Hematopoietic multipotent progenitor cell treated with erythropoietin and hydrocortisone succinate and interleukin-3 and kit ligand, for 4 days (in vitro differentiated cells): Measurements from ENCODE around the gene RANBP3.
A peak's percentile ranks its signal among the peaks of the same experiment; 100 is the strongest.
"Not testable (repeated sequence)": the region's sequence is repeated elsewhere in the genome, so short reads cannot be mapped to it uniquely, and the experiment has no call there.

Experiments
- DNase-seq: peaks from one replicate; pipeline ENCODE4 v3.0.0-alpha.2; 2015

The RANBP3 gene

DNA sequence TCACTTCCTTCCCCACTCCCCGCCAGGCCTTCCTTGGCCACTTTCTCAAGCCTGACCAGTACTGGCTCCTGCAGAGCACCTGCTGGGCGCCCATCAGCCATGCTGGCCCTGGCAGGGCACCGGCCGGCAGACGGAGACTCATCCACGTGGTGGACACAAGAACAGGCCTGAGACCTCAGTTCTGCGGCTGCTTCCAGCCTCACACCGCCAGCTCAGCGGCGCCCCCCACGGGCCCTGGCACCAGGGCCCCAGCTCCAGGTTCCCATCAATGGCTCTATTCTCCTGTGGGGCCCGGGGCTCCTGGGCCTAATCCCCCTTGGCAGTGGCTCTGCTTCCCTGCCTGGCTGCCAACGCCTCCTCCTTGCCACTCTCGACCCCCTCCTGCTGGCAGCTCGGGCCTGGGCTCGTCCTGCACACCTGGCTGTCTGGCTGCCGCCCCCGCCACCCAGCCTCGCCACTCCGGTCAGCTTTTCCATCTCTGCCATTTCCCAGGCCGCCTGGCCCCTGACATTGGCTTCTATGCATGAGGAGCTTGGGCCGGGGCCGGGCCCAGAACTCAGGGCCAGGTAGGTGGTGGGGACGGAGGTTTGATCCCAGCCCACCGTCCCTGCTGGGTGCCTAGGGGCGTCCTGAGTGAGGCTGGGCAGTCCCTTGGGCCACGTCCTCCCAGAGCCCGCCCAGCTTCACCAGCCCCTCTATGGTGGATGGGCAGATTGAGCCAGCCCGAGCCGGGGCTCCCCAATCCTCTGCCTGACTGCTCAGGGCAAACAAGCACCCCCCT, 80.6 kb downstream of the RANBP3 start:
- no peak for DNase-seq

DNA sequence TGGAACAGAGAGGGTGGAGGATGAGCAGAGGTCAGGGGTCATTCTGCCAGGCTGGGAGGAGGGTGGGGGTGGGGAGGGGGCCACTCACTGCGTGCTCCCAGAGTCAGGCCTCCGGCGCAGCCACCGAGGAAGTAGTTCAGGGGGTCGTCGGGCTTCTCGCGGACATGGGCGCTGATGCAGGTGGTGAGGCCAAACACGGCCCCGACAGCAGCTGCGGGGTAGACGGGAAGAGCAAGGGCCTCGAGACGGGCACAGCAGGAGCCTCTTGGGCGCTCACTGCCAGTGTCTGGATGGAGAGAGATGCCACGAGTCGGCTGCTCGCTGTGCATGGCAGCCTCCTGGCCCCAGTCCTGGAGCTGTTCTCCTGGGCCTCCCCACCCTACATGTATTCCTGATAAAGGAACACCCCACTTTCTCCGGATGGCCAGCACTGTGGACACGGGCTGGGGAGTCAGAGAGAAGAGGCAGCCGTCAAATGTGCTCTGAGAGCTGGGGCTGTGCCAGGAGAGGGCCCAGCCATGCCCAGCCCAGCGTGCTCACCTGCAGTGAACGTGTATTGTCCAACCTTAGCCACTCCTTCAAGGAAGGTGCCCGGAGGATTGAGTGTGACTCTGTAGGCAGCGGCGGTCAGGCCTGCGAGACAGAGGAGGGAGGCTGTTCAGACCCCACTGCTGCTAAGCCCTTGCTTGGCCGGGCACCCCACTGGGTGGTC, 81.4 kb downstream of the RANBP3 start:
- DNase-seq = no peak

DNA sequence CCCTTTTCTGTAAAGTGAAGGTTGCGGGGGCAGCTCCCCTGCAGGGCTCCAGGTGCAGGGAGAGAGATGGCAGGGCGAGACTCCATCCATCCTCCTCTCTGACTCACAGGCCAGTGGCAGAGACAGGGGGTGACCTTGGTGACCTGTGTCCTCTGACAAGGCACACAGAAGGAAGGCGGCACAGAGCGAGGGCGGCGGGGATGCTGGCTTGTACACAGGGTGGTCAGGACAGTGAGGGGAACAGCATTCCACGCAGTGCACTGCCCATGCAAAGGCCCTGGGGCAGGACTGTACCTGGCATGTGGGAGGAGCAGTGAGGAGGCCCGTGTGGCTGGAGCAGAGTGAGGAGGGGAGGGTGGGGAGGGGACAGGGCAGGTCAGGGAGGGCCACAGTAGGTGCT, 82.0 kb downstream of the RANBP3 start:
- DNase-seq = no peak

- DNase-seq = no peak
These were observed 82.5 kb downstream of the RANBP3 start for GRCh38 chr19:5895409-5895808.

DNA sequence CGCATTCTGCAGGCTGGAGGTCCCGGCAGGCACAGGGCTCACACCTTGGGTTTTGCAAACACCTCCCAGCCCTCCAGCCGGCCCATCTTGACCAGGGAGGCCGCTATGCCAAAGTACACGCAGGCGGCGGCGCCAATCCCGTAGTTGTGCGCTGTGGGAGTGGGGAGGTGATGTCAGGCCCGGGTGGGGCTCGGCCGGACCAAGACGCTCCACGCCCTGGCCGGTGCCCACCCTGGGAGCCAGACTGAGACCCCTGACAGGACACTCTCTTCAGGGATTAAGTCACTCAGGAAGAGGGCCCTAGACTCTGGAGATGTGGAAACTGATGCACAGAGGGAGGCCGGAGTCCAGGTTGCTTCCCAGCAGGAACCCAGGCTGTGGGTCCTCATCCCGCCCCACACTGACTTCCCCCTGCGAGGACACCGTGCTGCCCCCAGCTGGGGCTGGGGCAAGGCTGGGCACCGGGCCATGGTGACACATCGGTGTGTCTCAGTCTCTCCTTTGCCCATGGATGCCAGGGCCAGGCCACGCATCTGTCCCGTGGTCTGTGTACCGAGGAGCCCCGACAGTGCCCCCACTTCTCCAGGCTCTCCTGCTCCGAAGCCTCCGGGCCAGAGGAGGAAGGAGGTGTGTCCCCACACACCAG, 83.1 kb downstream of the RANBP3 start:
- no peak for DNase-seq

DNA sequence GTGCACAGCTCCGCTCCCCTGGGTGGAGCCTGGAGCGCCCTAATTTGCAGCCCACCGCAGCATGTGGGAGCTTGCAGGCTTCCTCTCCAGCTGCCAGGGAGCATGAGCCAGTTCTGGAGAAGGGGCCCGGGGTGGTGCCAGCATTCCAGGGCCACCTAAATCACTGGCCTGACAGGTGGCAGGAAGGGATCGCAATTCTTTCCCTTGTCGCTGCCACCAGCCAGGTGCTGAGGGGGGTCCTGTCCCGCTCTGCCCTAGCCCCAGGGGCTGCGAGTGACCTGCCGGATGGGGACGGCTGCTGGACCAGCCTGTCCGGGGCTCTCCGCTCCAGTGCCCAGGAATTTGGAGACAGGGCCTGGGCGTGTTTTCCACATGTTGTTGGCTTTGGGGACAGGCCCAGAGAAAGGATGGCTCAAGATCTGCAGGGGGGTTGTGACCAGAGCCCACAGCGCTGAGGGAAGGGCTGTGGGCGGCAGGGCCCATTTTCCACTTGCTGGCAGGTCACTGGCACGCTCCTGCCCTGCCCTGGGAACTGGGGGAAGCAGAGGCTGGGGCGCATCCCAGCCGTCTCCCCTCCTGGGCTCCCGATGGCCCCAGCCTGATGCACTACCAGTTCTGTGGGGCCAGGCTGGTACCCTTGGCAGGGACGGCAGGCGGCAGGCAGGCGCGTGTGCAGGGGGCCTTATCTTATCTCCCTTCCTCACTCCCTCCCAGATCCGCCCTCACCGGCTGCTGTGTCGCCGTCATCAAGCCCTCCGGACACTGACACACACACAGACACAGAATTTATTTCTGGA, 83.8 kb downstream of the RANBP3 start:
- DNase-seq = peak; percentile 95

- no peak for DNase-seq
These were observed 84.5 kb downstream of the RANBP3 start for GRCh38 chr19:5893296-5893903.

DNA sequence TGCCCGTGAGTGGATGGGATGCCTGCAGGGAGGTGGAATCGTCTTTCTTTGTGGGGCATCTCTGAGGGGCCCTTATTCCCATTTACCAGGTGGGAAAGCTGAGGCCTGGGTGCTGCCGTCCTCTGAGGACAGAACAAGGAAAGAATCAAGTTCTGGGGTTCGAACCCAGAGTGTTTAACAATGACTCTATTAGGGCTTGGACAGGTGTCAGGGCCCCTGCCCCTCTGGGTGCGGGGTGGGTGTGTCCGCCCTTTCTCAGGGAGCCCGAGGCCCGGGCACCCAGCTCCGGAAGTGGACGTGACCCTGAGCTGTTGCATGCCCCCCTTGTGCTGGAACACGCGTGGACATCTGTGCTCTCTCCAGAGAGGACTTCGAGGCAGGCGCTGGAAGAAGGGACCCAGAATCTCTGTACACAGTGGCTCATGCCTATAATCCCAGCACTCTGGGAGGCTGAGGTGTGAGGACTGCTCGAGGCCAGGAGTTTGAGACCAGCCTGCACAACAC, 85.1 kb downstream of the RANBP3 start:
- DNase-seq = no peak

- DNase-seq = peak; percentile 62
These were observed 85.8 kb downstream of the RANBP3 start for GRCh38 chr19:5891938-5892771.

DNA sequence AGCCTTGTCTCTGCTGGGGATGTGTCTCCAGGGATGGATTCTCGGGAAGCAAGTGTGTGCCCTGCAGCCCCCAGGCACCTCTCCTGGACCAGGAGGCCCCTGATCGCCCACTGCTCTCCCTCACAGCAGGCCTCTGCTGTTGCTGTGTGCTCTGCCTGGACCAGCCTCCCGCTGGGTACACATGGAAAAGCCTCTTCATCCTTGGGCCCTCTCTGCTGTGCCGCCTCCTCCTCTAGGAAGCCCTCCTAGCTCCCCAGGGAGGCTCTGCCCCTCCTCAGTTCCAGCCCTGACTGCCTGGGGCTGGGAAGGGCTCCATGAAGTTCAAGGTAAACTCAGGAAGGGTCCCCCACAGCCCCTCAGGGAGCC, 86.4 kb downstream of the RANBP3 start:
- no peak for DNase-seq

DNA sequence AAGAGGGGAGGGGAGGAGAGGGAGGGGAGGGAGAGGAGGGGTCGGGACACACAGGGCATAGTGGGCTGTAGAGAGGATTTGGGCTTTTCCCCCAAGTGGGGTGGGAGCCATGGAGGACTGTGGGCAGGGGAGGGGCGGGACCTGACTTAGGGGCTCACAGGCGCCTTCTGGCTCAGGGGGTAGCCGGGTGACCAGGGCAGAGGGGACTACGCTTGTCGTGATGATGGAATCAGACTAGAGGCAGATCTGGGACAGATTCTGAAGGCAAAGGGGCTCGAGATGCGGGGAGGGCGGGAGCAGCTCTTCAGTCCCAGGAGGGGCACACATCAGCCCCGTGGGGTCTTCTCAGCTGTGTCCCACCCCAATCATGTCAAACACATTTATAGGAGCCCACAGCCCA, 87.8 kb downstream of the RANBP3 start:
- DNase-seq = no peak

GRCh38 chr19:5889288-5889971, 88.5 kb downstream of the RANBP3 start:
- no peak for DNase-seq

DNA sequence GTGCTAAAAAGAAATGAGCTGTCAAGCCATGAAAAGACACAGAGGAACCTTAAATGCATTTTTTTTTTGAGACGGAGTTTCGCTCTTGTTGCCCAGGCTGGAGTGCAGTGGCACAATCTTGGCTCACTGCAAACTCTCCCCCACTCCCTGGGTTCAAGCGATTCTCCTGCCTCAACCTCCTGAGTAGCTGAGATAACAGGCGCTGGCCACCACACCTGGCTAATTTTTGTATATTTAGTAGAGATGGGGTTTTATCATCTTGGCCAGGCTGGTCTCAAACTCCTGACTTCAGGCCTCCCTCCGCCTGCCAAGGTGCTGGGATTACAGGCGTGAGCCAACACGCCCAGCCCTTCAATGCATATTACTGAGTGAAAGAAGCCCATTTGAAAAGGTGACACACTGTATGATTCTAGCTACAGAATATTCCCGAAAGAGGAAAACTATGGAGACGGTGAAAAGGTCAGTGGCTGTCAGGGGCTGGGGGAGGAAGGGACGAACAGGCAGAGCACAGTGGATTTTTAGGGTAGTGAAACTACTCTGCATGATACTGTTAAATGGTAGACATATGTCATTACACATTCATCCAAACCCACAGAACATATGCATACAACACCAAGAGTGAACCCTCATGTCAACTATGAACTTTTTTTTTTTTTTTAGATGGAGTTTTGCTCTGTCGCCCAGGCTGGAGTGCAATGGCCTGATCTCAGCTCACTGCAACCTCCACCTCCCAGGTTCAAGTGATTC, 93.7 kb downstream of the RANBP3 start:
- not testable (repeated sequence) for DNase-seq

DNA sequence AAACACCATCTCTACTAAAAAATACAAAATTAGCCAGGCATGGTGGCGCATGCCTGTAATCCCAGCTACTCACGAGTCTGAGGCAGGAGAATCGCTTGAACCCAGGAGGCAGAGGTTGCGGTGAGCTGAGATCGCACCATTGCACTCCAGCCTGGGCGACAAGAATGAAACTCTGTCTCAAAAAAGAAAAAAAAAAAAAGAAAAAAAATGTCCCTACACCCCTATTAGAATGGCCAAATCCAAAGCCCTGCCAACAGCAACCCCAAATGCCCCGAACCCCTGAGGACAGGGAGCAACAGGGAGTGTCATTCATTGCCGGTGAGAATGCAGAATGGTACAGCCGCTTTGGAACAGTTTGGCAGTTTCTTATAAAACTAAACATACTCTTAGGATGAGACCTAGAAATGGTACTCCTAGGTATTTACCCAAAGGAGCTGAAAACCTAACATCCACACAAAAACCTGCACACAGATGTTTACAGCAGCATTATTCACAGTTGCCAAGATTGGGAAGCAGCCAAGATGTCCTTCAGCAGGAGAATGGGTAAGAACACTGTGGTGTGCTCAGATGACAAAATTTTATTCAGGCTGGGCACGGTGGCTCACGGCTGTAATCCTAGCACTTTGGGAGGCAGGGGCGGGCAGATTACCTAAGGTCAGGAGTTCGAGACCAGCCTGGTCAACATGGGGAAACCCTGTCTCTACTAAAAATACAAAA, 94.6 kb downstream of the RANBP3 start:
- DNase-seq = not testable (repeated sequence)

DNA sequence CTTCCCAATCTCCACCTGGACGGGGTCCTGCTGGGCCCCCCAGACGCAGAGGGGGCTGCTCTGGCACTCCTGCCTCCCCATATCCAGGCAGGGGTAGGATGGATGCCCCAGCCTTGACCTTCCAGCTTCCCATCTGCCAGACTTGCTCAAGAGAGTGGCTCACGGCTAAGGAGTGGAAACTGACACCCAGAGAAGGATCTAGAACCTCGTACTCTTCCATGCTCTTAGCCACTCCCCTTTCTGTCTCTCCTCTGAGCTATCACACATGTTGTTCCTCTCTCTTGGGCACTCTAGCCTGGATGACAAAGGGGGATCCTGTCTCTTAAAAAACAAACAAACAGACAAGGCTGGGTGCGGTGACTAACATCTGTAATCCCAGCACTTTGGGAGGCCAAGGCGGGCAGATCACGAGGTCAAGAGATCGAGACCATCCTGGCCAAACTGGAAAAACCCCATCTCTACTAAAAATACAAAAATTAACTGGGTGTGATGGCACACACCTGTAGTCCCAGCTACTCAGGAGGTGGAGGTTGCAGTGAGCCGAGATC, 95.4 kb downstream of the RANBP3 start:
- DNase-seq = no peak

DNA sequence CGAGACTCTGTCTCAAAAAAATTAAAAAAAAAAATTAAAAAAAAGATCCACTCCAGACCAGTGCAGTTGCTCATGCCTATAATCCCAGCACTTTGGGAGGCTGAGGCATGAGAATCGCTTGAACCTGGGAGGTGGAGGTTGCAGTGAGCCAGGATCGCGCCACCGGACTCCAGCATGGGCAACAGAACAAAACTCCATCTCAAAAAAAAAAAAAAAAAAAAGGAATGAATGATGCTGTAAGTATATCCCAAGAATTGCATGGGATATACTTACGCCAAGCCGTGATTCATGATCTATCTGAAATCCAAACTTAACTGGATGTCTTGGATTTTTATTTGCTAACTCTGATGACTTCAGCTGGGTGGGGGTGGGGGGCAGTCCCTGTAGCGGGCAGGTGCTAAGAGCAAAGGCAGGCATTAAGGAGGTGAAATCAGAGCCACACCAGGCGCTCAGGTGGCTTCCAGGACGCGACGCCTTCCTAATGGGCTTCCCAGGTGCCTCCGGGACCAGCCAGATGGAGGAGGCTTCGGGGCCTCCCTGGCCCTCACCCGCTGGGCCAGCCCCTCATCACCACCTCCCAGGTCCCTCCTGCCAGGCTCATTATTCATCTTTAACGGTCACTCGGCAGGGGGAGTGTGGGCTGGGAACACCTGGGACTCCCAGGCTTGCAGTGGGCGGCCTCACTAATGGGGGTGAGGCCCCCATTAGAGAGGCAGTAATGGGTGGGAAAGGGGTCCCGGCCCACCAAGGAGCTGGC, 96.2 kb downstream of the RANBP3 start:
- no peak for DNase-seq

DNA sequence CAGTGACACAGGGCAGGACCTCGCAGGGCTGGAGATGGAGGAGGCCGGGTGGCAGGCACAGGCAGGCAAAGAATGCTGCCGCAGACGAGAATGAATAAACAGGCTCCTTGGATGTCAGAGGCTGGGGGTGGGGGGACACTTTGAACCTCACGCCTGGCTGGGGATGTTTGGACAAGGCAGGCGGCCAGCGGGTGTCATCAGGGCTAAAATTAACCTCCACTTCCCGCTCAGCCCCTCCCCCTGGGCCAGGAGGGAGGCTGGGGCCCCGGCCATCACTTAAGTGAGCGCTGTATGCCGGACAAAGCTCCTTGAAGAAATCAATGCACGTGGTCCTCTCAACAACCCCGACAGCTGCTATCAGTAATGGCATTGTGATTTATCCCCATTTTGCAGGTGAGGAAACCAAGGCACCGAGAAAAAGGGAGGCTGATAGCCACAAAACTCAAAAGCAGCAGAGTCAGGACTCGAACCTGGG, 97.3 kb downstream of the RANBP3 start:
- DNase-seq = no peak

DNA sequence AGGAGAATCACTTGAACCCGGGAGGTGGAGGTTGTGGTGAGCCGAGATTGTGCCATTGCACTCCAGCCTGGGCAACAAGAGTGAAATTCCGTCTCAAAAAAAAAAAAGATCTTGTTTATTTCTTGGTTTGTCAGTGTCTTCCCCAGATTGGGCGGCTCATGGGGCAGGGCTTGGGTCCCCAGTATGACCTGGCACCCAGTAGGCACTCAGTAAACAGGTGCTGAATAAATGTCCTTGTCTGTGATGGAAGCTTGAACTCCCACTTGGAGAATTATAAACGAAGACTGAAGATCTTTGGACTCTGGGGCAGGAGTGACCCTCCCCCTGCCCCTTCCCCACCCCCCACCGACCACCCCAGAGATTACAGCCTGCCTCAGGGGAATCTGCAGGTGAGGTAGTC, 97.7 kb downstream of the RANBP3 start:
- no peak for DNase-seq
